ENCODE measurements around the gene PIK3CA. TPM values are rescaled to one million over a fixed set of nuclear protein-coding genes. Genes with fewer than 3 reads are reported as not detected.
A peak's percentile ranks its signal among the peaks of the same experiment; 100 is the strongest.

Gene PIK3CA
- total and polyA plus RNA-seq, 10 of the 15 experiments (the other 5 are each of a cell fraction or from before 2014, with no cell fraction given) = 3.0 to 18.6 (median 9.0) TPM

DNA sequence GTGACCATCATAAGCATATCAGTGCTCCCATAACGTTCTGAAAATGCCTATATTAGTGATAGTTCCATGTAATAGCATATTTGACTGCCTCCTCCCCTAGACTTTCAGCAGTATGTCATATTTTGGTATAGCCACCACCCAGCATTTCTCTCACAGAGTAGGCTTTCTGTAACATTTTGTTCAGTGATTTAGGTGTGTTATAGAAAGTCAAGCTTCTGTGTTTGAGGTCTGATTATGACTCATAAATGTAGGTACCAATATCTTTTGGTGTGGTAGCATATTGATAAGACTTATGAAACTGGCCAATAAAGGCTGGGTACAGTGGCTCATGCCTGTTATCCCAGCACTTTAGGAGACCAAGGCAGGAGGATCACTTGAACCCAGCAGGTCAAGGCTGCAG, 42.3 kb upstream of the PIK3CA start:
- Histone ChIP-seq H3K4me1 (ENCODE audit: control insufficient read depth, insufficient read depth, low read length) (peaks cover 3% of the 10 kb centered on the region; the same call in 1 of the 2 replicates), H3K36me3 (ENCODE audit: control insufficient read depth in 2 of 2, insufficient read depth in 2 of 2, low read length in 1 of 2) (no peaks in the 10 kb centered on the region), H3K4me2 (ENCODE audit: control insufficient read depth, insufficient read depth) (no peak overlapping the region), H3K79me2 (ENCODE audit: control insufficient read depth, insufficient read depth, low read length) (no peaks in the 10 kb centered on the region), H3K9me3 (replicated peaks; ENCODE audit: control insufficient read depth, insufficient read depth, low read length) (no peaks in the 10 kb centered on the region; the same call in 2 of the 3 replicates), H4K20me1 (ENCODE audit: control insufficient read depth, insufficient read depth) (no peaks in the 10 kb centered on the region), H3K27ac (ENCODE audit: control insufficient read depth, insufficient read depth) (no peak overlapping the region), H2AFZ (ENCODE audit: control insufficient read depth, low read depth, low read length) (no peak overlapping the region), H3K4me3 (no peak overlapping the region), H3K9ac (ENCODE audit: control insufficient read depth, insufficient read depth, low read length) (no peak overlapping the region), H3K27me3 (replicated peaks in 1 of 2; ENCODE audit: control insufficient read depth in 2 of 2, insufficient read depth in 2 of 2, low read length in 1 of 2) (no peaks in the 10 kb centered on the region)
- intact Hi-C loops (cut with micrococcal nuclease; ENCODE audit: unreplicated experiment) = loop anchor here (1.0 to 10.0 kb wide), 3 partner anchors 41 to 449 kb away; partner anchors contain the start of gene PIK3CA
- no peak for DNase-seq (ENCODE audit: low read depth, low spot score)
- ChIA-PET CTCF (interaction anchor here (0.6 to 6.8 kb wide), 14 partner anchors 10 to 395 kb away, joined by 3 to 69 read pairs (median 6); no protein-coding TSS in a partner anchor), POLR2A (no interaction called here), SMC1A (ENCODE audit: uncharacterized antibody, unreplicated experiment) (interaction anchor here (0.8 to 5.2 kb wide), 9 partner anchors 9 to 213 kb away, joined by 3 to 32 read pairs (median 6); no protein-coding TSS in a partner anchor), RAD21 (ENCODE audit: unreplicated experiment) (interaction anchor here (0.9 to 5.5 kb wide), 6 partner anchors 10 to 216 kb away, joined by 3 to 29 read pairs (median 4); no protein-coding TSS in a partner anchor)
- TF ChIP-seq RFX5 (IDR thresholded peaks at IDR 0.05; ENCODE audit: low read depth, low read length) (no peak), RUNX3 (IDR thresholded peaks at IDR 0.05; ENCODE audit: low read length) (0 out of 2 replicates have a peak, but pooled peaks have one; percentile 2), HCFC1 (IDR thresholded peaks at IDR 0.05; ENCODE audit: low read length) (no peak)
- 0% methylated on average over 1 of the region's 1 CpG for WGBS (ENCODE audit: insufficient coverage, insufficient replicate concordance, low lambda C conversion rate, missing lambda C conversion rate)
- no peak for FAIRE-seq
- BruUV-seq (replicated peaks) = no TSS peak
- ATAC-seq = peak; percentile 69
- in situ Hi-C loops (cut with MboI) = loop anchor here (10.0 kb wide), 1 partner anchor 209 kb away; no protein-coding TSS in a partner anchor

DNA sequence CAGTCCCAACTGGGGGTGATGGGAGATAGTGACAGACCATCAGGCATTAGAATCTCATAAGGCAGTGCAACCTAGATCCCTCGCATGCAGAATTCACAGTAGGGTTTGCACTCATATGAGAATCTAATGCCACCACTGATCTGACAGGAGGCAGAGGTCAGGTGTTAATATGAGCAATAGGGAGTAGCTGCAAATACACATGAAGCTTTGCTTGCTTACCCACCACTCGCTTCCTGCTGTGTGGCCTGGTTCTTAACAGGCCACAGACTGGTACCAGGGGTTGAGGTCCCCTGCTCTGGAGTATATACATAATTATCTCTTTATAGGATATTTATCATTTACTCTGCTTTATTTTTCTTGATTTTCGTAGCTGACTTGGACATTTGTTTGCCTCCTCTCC, 40.5 kb upstream of the PIK3CA start:
- Histone ChIP-seq H2AFZ (ENCODE audit: control insufficient read depth, low read depth, low read length) (no peak overlapping the region), H3K36me3 (ENCODE audit: control insufficient read depth in 2 of 2, insufficient read depth in 2 of 2, low read length in 1 of 2) (no peaks in the 10 kb centered on the region), H3K9ac (ENCODE audit: control insufficient read depth, insufficient read depth, low read length) (no peak overlapping the region), H3K27ac (ENCODE audit: control insufficient read depth, insufficient read depth) (no peak overlapping the region), H4K20me1 (ENCODE audit: control insufficient read depth, insufficient read depth) (no peaks in the 10 kb centered on the region), H3K4me3 (no peak overlapping the region), H3K27me3 (replicated peaks in 1 of 2; ENCODE audit: control insufficient read depth in 2 of 2, insufficient read depth in 2 of 2, low read length in 1 of 2) (no peaks in the 10 kb centered on the region), H3K4me1 (ENCODE audit: control insufficient read depth, insufficient read depth, low read length) (peaks cover 3% of the 10 kb centered on the region; the same call in 1 of the 2 replicates), H3K79me2 (ENCODE audit: control insufficient read depth, insufficient read depth, low read length) (no peaks in the 10 kb centered on the region), H3K9me3 (replicated peaks; ENCODE audit: control insufficient read depth, insufficient read depth, low read length) (no peaks in the 10 kb centered on the region; the same call in 2 of the 3 replicates), H3K4me2 (ENCODE audit: control insufficient read depth, insufficient read depth) (no peak overlapping the region)
- ATAC-seq = no peak
- TF ChIP-seq STAT1 (conservative IDR thresholded peaks at IDR 0.05) (no peak), CBX5 (IDR thresholded peaks at IDR 0.05; ENCODE audit: low read depth) (no peak), ZSCAN29 (IDR thresholded peaks at IDR 0.05) (no peak), ATF7 (IDR thresholded peaks at IDR 0.05; ENCODE audit: low read depth) (no peak), CBFB (IDR thresholded peaks at IDR 0.05; ENCODE audit: low read depth) (no peak)
- intact Hi-C loops (cut with micrococcal nuclease; ENCODE audit: unreplicated experiment) (loop anchor here (5.0 to 10.0 kb wide), 2 partner anchors 40 to 447 kb away; partner anchors contain the start of gene PIK3CA), in situ Hi-C loops (cut with MboI) (loop anchor here (10.0 kb wide), 1 partner anchor 207 kb away; no protein-coding TSS in a partner anchor)
- SMC1A ChIA-PET (ENCODE audit: uncharacterized antibody, unreplicated experiment) = interaction anchor here (0.5 to 5.2 kb wide), 6 partner anchors 16 to 208 kb away, joined by 3 to 32 read pairs (median 4); no protein-coding TSS in a partner anchor
- 92% methylated on average over 3 of the region's 3 CpGs for WGBS (ENCODE audit: insufficient coverage, insufficient replicate concordance, low lambda C conversion rate, missing lambda C conversion rate)
- RAD21 ChIA-PET (ENCODE audit: unreplicated experiment) = interaction anchor here (0.6 to 1.4 kb wide), 5 partner anchors 39 to 455 kb away, joined by 3 to 6 read pairs (median 3); partner anchors contain the start of gene ACTL6A
- CTCF ChIA-PET = interaction anchor here (0.8 to 6.8 kb wide), 5 partner anchors 39 to 214 kb away, joined by 3 to 69 read pairs (median 6); no protein-coding TSS in a partner anchor
- BruUV-seq (replicated peaks) = no TSS peak
- POLR2A ChIA-PET = no interaction called here
- DNase-seq (ENCODE audit: low read depth, low spot score) = no peak
- FAIRE-seq = no peak

Measured in GM12878 (cell line).